Small intestine (tissue), 7 donors: ENCODE data around the gene TRIL. TPM values are rescaled to one million over a fixed set of nuclear protein-coding genes. Genes with fewer than 3 reads are reported as not detected.

Experiments
- DNase-seq, 2 donors: peaks; one replicate each; pipeline versions ENCODE4 v3.0.0 to v3.0.0-alpha.2; 2013
- FAIRE-seq: peaks from 2 replicates; lab custom pipeline; 2012; peaks lifted over from hg19 to GRCh38; lab: Jason Lieb, UNC
- H3K27ac ChIP-seq, 3 donors: one replicate each; pipeline ENCODE4 v1.5.1; 2013; ENCODE audit warnings: low read length in 2 of 3, mild to moderate bottlenecking in 2 of 3, control low read depth in 1 of 3, inconsistent platforms in 1 of 3, low read depth in 1 of 3, moderate library complexity in 1 of 3
- H3K27me3 ChIP-seq, 3 donors: one replicate each; pipeline ENCODE4 v1.6.1; 2013; ENCODE audit warnings: low read length in 3 of 3, inconsistent platforms in 1 of 3; ENCODE audit not compliant: control insufficient read depth in 3 of 3, insufficient read depth in 3 of 3
- H3K36me3 ChIP-seq, 3 donors: one replicate each; pipeline ENCODE4 v1.6.1; 2013; ENCODE audit warnings: low read length in 3 of 3, inconsistent platforms in 1 of 3, low read depth in 1 of 3, mild to moderate bottlenecking in 1 of 3, moderate library complexity in 1 of 3; ENCODE audit not compliant: control insufficient read depth in 3 of 3, insufficient read depth in 2 of 3
- H3K4me1 ChIP-seq, 3 donors: one replicate each; pipeline ENCODE4 v1.6.1; 2013; ENCODE audit warnings: low read length in 2 of 3, inconsistent platforms in 1 of 3, low read depth in 1 of 3, mild to moderate bottlenecking in 1 of 3, moderate library complexity in 1 of 3; ENCODE audit not compliant: control insufficient read depth in 3 of 3, insufficient read depth in 2 of 3
- H3K4me3 ChIP-seq, 3 donors: one replicate each; pipeline ENCODE4 v1.5.1; 2013; ENCODE audit warnings: low read length in 3 of 3, control low read depth in 1 of 3, inconsistent platforms in 1 of 3, low read depth in 1 of 3, mild to moderate bottlenecking in 1 of 3, moderate library complexity in 1 of 3
- H3K9me3 ChIP-seq, 2 donors: one replicate each; pipeline ENCODE4 v1.6.1; 2013; ENCODE audit warnings: low read depth in 1 of 2, low read length in 1 of 2; ENCODE audit not compliant: control insufficient read depth in 2 of 2, insufficient read depth in 1 of 2
- WGBS, 3 donors: extraction: QIAGEN DNeasy Blood & Tissue Kit; methylation state at CpG; one replicate each; pipeline ENCODE4 v1.1.7; 2013; 5-methylcytosine and 5-hydroxymethylcytosine counted together
- polyA plus RNA-seq, 4 donors: library from polyadenylated mRNA; stranded (reverse) in 3 of 4; unstranded in 1 of 4; fragments of 200-250 nt in 3 of 4; fragments of 120-200 nt in 1 of 4; gene quantifications; one replicate each; pipeline versions ENCODE4 v1.2.1 to v1.2.3, GENCODE V29; 2013
- donor health status: healthy with polysubstance abuse.
- donor health status: control.
- donor health status: control.
- donor health status: Bipolar disorder and iron deficiency.
- donor health status: healthy.

The TRIL gene
- polyA plus RNA-seq, 4 donors = 0.22 to 2.9 (median 1.5) TPM

DNA sequence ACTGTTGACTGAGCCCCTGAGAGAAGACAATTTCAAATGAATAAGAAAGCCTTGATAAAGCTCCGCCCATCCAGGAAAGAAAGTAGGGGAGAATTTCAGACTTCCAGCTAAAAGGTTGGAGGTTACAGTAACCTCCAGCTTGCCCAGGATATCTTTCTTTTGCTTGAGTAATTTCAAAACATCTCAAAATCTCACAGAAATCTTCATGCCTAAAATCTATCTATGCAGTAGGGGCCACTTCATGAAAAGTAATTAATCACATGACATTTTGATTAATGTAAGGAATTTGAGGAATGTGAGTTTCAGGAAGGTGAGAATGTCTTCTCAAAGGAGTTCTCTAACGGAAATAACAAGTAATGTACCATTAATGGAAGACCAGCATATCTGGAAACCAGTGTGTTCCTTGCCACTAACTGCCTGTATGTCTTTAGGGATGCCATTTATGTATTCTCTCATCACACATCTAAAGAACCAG is 24.2 kb downstream of the TRIL start:
- DNase-seq (no peak), FAIRE-seq (no peak)
- H3K36me3 ChIP-seq = no peaks in the 10 kb centered on the region
- 46 to 65% (median 49%) methylated on average over 2 of the region's 2 CpGs for WGBS, 3 donors
- peak overlapping the region in 1 of 3 donors; percentile 68 for H3K27ac ChIP-seq
- no peaks in the 10 kb centered on the region for H3K27me3 ChIP-seq
- H3K9me3 ChIP-seq = peaks cover 0 to 2% of the 10 kb centered on the region in 2 donors
- no peak overlapping the region for H3K4me3 ChIP-seq
- peaks cover 0 to 21% (median 2%) of the 10 kb centered on the region in 3 donors for H3K4me1 ChIP-seq

DNA sequence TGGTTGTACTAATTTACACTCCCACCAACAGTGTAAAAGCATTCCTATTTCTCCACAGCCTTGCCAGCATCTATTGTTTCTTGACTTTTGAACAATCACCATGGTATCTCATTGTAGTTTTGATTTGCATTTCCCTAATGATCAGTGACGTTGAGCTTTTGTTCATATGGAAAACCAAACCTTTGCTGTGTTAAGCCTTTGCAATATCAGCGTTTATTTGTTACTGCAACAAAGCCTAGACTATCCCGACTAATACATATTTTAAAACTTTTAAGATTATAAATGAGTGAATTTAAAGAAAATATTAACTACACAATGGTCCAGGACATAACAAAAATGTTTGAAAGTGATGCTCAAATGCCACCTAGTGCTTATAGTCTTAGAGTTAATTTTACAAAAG is 26.6 kb downstream of the TRIL start:
- no peaks in the 10 kb centered on the region for H3K27me3 ChIP-seq
- H3K27ac ChIP-seq = no peak overlapping the region
- no peak for DNase-seq
- FAIRE-seq = no peak
- H3K4me3 ChIP-seq = no peak overlapping the region
- H3K36me3 ChIP-seq = no peaks in the 10 kb centered on the region
- H3K9me3 ChIP-seq = peaks cover 0 to 2% of the 10 kb centered on the region in 2 donors
- 81 to 88% (median 83%) methylated on average over 3 of the region's 3 CpGs for WGBS, 3 donors
- H3K4me1 ChIP-seq = peaks cover 0 to 21% (median 2%) of the 10 kb centered on the region in 3 donors

DNA sequence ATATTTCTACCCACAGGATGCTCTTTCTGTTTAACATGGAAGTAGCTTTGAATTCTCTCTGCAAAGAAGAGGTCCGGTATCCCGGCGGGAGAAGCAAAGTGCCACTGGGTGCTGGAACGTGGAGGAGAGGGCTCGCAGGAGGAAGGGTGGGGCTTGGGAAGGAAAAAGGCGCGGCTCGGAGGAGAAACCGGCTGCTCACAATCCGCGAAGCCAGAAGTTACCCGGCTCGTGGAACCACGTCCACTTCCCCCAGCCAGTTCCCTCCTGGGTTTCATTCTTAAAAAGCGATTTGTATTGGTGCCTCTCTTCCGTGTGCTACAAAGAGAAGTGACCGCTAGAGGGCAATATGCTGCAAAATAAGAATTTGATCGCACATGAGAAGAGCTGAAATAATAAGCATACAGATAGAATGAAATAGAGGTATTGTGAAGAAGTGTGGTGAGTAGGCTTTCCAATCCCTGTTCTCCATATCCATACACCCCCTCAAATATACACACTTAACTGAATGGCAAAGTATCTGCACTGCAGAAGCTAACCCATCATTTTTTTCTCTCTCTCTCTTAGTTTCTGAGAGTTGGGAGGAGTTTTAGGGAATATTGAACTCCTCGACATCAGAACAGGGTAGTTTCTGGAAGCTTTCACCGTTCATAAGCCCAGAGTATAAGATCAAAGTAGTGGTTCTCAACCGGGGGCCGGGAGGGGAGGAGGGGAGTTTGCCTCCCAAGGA is 31.1 kb downstream of the TRIL start:
- peak; percentile 88 to 91 for DNase-seq
- Histone ChIP-seq H3K36me3 (no peaks in the 10 kb centered on the region), H3K27me3 (no peaks in the 10 kb centered on the region), H3K4me3 (peak overlapping the region in 2 of 3 donors; percentile 42 to 55), H3K27ac (peak overlapping the region in 2 of 3 donors; percentile 34 to 54), H3K9me3 (no peaks in the 10 kb centered on the region), H3K4me1 (peaks cover 0 to 8% (median 0%) of the 10 kb centered on the region in 3 donors)
- WGBS, 3 donors = 3 to 5% (median 3%) methylated on average over 22 of the region's 22 CpGs
- no peak for FAIRE-seq

DNA sequence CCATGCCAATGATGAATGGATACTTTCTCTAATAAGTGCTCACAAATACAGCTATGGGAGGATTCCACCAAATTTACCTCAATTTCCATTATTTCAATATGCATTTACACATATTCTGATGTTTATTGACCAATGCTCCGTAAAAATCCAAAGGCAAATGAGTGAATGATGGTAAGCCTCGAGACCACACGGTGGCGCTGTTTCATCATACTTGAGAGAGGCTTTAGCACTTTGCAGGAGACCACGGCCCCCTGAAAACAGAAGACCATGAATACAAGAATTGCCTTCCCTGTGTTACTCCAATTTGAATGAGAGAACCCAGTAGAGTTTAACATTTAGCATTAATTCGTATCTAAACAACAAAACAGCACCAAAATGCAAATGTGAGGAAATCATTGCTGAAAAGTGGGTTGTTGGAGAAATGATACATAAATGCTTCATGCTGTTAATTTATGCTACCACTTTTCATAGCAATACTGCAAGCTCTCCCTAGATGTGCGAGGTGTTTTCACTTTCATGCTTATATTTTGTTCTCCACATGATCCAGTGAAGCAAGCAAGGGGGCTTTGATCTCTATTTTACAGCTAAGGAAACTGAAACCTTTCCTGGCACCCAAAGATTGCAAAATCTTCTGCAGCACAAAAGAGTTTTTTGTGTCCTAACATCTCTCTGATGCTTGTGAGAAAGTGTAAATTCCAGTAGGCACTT is 35.4 kb downstream of the TRIL start:
- H3K36me3 ChIP-seq = no peaks in the 10 kb centered on the region
- 2 to 6% (median 2%) methylated on average over 7 of the region's 7 CpGs for WGBS, 3 donors
- no peak for FAIRE-seq
- no peaks in the 10 kb centered on the region for H3K27me3 ChIP-seq
- no peak overlapping the region for H3K4me3 ChIP-seq
- no peaks in the 10 kb centered on the region for H3K9me3 ChIP-seq
- H3K4me1 ChIP-seq = peaks cover 0 to 10% (median 0%) of the 10 kb centered on the region in 3 donors
- H3K27ac ChIP-seq = no peak overlapping the region
- DNase-seq = peak; percentile 78 to 85

DNA sequence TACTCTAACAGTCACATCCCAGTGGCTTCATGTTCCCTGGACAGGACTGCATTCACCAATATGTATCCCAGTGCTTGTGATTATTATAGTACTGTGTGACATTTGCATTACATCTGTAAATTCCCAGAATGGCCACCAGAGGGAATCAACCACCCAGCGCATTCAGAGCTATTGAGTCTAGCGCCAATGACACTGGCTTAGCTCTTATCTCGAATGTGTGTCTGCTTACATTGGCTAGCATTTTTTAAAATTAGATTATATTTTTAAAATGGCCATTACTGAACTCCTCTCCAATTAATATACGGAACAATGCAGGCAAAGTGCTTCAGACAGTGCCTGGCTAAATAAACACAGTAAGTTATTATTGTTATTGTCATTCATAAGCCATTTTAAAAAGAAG is 36.3 kb downstream of the TRIL start:
- 0 to 2% (median 0%) methylated on average over 4 of the region's 4 CpGs for WGBS, 3 donors
- Histone ChIP-seq H3K4me1 (peaks cover 0 to 10% (median 0%) of the 10 kb centered on the region in 3 donors), H3K36me3 (no peaks in the 10 kb centered on the region), H3K27ac (no peak overlapping the region), H3K4me3 (no peak overlapping the region), H3K9me3 (no peaks in the 10 kb centered on the region), H3K27me3 (no peaks in the 10 kb centered on the region)
- DNase-seq = peak; percentile 75 to 81
- FAIRE-seq = no peak

DNA sequence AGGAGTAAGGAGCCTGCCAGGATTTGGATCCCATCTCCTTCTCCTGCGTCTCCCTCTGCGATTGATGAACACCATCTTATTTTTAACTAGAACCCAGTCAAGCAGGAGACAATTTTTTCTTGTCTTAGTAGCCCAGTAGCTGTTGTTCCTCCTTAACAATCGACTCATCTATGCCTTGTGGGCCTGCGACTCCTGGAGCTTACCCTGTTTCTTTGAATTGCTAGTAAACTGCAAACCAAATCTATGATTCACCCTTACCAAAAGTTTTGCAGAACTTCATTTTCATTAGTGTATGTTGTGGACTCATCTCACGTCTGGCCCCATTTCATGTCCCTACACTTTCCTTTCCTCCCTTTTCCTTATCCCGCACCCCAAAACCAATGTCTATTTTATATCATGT is 37.7 kb downstream of the TRIL start:
- no peak overlapping the region for H3K27ac ChIP-seq
- WGBS, 3 donors = 87 to 91% (median 87%) methylated on average over 6 of the region's 6 CpGs
- H3K4me1 ChIP-seq = peaks cover 0 to 10% (median 0%) of the 10 kb centered on the region in 3 donors
- DNase-seq = no peak
- FAIRE-seq = no peak
- H3K36me3 ChIP-seq = no peaks in the 10 kb centered on the region
- H3K9me3 ChIP-seq = no peaks in the 10 kb centered on the region
- H3K27me3 ChIP-seq = no peaks in the 10 kb centered on the region
- no peak overlapping the region for H3K4me3 ChIP-seq

DNA sequence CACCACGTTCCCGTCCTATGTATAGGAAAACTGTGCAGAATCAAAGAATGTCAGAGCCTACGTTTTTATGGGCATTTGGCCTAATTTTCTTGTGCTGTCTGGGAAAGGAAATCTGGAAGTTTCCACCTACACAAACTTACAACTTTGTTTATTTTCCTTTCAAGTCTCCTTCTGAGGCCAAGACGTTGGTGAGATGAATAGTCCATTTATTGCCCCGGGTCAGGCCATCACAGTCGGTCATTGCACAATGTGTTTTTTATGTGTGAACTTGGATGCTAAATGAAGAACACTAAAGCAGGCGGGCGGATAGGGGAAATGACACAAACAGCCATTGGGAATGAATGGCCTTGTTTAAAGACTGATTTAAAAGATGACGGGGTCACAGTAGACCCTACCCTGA is 38.6 kb downstream of the TRIL start:
- DNase-seq = no peak
- Histone ChIP-seq H3K36me3 (no peaks in the 10 kb centered on the region), H3K27me3 (no peaks in the 10 kb centered on the region), H3K27ac (no peak overlapping the region), H3K4me3 (no peak overlapping the region), H3K9me3 (no peaks in the 10 kb centered on the region), H3K4me1 (peaks cover 0 to 10% (median 0%) of the 10 kb centered on the region in 3 donors)
- WGBS, 3 donors = 51 to 59% (median 53%) methylated on average over 9 of the region's 9 CpGs
- FAIRE-seq = no peak

DNA sequence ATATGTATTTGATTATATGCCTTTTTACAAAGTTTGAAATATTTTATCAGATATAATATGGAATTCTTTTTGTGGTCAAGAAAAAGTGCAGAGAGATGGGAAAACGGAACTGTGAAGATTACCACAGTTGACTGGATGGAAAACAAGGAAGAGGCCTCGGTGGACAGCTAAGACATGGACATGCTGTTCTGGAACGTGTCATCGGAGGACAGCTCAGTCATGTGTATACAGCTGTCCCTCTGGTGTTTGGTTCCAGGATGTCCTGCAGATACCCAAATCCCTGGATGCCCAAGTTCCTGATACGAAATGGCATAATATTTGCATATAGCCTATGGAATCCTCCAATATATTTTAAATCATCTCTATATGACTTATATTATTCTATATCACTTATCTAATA is 49.4 kb downstream of the TRIL start:
- WGBS, 3 donors = 76 to 82% (median 77%) methylated on average over 5 of the region's 5 CpGs
- Histone ChIP-seq H3K9me3 (peaks cover 0 to 4% of the 10 kb centered on the region in 2 donors), H3K4me3 (no peak overlapping the region), H3K36me3 (no peaks in the 10 kb centered on the region), H3K4me1 (no peaks in the 10 kb centered on the region), H3K27me3 (no peaks in the 10 kb centered on the region), H3K27ac (no peak overlapping the region)
- FAIRE-seq (no peak), DNase-seq (no peak)
